ENCODE measurements around the gene SLFN11. TPM values are rescaled to one million over a fixed set of nuclear protein-coding genes. Genes with fewer than 3 reads are reported as not detected.
"Not testable (repeated sequence)": the region's sequence is repeated elsewhere in the genome, so short reads cannot be mapped to it uniquely, and the experiment has no call there.

Gene SLFN11, protein sequence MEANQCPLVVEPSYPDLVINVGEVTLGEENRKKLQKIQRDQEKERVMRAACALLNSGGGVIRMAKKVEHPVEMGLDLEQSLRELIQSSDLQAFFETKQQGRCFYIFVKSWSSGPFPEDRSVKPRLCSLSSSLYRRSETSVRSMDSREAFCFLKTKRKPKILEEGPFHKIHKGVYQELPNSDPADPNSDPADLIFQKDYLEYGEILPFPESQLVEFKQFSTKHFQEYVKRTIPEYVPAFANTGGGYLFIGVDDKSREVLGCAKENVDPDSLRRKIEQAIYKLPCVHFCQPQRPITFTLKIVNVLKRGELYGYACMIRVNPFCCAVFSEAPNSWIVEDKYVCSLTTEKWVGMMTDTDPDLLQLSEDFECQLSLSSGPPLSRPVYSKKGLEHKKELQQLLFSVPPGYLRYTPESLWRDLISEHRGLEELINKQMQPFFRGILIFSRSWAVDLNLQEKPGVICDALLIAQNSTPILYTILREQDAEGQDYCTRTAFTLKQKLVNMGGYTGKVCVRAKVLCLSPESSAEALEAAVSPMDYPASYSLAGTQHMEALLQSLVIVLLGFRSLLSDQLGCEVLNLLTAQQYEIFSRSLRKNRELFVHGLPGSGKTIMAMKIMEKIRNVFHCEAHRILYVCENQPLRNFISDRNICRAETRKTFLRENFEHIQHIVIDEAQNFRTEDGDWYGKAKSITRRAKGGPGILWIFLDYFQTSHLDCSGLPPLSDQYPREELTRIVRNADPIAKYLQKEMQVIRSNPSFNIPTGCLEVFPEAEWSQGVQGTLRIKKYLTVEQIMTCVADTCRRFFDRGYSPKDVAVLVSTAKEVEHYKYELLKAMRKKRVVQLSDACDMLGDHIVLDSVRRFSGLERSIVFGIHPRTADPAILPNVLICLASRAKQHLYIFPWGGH
- total RNA-seq (10 to 100 TPM; 53.2 to 92.7 TPM), polyA plus RNA-seq (ENCODE audit: insufficient read length in 6 of 6) (10 to 100 TPM in 5 of 6 donors, 1 to 10 TPM in 1; 9.8 to 26.3 (median 20.7) TPM)
- long read RNA-seq, donor 1: 0 reads
- long read RNA-seq, donor 2: 0 reads
- long read RNA-seq, donor 3, full-length matches to known transcripts: 1 of 1 reads
- long read RNA-seq, donor 3, partial matches to known transcripts: 0 of 1 reads
- long read RNA-seq, donor 3, other reads (novel, unspliced or antisense): 0 of 1 reads
- long read RNA-seq, donor 4, partial matches to known transcripts: 1 of 3 reads
- long read RNA-seq, donor 4, other reads (novel, unspliced or antisense): 0 of 3 reads
- long read RNA-seq, donor 5, partial matches to known transcripts: 0 of 1 reads
- long read RNA-seq, donor 5, other reads (novel, unspliced or antisense): 0 of 1 reads
- long read RNA-seq, donor 6: 0 reads
- long read RNA-seq, donor 7: 0 reads
- long read RNA-seq, donor 8, partial matches to known transcripts: 0 of 4 reads
- long read RNA-seq, donor 8, other reads (novel, unspliced or antisense): 0 of 4 reads
- long read RNA-seq, donor 9: 0 reads
- long read RNA-seq, donor 10, partial matches to known transcripts: 0 of 2 reads
- long read RNA-seq, donor 10, other reads (novel, unspliced or antisense): 1 of 2 reads
- long read RNA-seq, donor 11: 0 reads
- long read RNA-seq, donor 12, partial matches to known transcripts: 0 of 2 reads
- long read RNA-seq, donor 12, other reads (novel, unspliced or antisense): 0 of 2 reads

GRCh38 chr17:35373534-35373983, at the start of gene SLFN11:
TSS of gene SLFN11 (minus strand) at chr17:35373621. CDS start at chr17:35363807, 9,814 bp downstream.
- H3K4me1 ChIP-seq: peaks cover 14 to 83% of the 10 kb centered on the region in 2 donors
- DNase-seq: peak in 3 of 4 donors; percentile 85 to 91 (median 90)
- ATAC-seq: peak; percentile 92
- no peak for TF ChIP-seq CTCF (IDR thresholded peaks at IDR 0.05)
- intact Hi-C loops (cut with DNase I): no loop called here
- H3K4me3 ChIP-seq: peak within 1 kb of the TSS; percentile 42 to 56
- no peaks in the 10 kb centered on the region for H3K9me3 ChIP-seq
- H3K36me3 ChIP-seq: peaks cover 0 to 6% of the 10 kb centered on the region in 2 donors
- peaks cover 0 to 43% of the 10 kb centered on the region in 2 donors for H3K27me3 ChIP-seq
- H3K27ac ChIP-seq: peak within 1 kb of the TSS; percentile 93 to 95

DNA sequence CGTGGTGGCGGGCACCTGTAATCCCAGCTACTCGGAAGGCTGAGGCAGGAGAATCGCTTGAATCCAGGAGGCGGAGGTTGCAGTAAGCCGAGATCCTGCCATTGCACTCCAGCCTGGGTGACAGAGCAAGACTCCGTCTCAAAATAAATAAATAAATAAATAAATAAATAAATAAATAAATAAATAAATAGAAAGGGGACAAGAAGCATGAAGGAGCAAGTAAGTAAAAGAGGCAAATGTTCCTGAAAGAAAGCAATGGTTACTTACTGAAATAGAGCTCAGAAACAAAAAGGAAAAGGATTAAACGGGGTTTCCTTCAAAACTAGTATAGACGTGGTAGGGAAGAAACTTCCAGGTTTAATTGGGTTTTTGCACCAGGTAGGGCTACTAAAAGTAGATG, 47.6 kb upstream of the SLFN11 start:
- not testable (repeated sequence) for H3K4me3 ChIP-seq, ATAC-seq, H3K27ac ChIP-seq, H3K4me1 ChIP-seq, H3K27me3 ChIP-seq, H3K9me3 ChIP-seq, DNase-seq
- peaks cover 0 to 35% of the 10 kb centered on the region in 2 donors for H3K36me3 ChIP-seq
- intact Hi-C loops (cut with DNase I): loop anchor here in 1 of 2 donors (10.0 kb wide), 1 partner anchor 56 kb away; no protein-coding TSS in a partner anchor

DNA sequence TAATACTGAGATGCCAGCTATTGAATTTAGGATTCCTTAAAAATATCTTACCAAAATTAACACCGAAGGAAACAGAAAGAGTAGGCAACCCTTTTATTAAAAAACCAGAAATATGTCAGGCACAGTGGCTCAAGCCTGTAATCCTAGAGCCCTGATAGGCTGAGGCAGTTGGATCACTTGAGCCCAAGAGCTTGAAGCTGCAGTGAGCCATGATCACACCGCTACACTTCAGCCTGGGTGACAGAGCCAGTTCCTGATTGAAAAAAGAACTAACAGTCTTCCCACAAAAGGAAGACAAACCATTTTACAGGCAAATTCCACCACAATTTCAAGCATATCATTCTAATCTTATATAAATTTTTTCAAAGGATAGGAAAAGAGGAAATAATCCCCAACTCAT, 43.2 kb upstream of the SLFN11 start:
- H3K9me3 ChIP-seq: peaks cover 0 to 14% of the 10 kb centered on the region in 2 donors
- H3K27ac ChIP-seq: no peak overlapping the region
- H3K4me3 ChIP-seq: no peak overlapping the region
- H3K36me3 ChIP-seq: peaks cover 0 to 48% of the 10 kb centered on the region in 2 donors
- no peak for TF ChIP-seq CTCF (IDR thresholded peaks at IDR 0.05)
- intact Hi-C loops (cut with DNase I): no loop called here
- H3K27me3 ChIP-seq: no peaks in the 10 kb centered on the region
- ATAC-seq: no peak
- no peak for DNase-seq
- no peaks in the 10 kb centered on the region for H3K4me1 ChIP-seq

DNA sequence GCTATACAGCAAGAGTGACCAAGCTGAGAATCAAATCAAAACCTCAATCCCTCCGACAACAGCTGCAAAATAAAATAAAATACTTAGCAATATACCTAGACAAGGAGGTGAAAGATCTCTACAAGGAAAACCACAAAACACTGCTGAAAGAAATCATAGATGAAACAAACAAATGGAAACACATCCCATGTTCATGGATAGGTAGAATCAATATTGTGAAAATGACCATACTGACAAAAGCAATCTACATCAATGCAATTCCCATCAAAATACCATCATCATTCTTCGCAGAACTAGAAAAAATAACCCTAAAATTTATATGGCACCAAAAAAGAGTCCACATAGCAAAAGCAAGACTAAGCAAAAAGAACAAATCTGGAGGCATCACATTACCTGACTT, 41.3 kb upstream of the SLFN11 start:
- DNase-seq; H3K27me3 ChIP-seq; ATAC-seq; H3K27ac ChIP-seq; H3K4me3 ChIP-seq; H3K4me1 ChIP-seq; intact Hi-C loops (cut with DNase I): not testable (repeated sequence)
- Histone ChIP-seq H3K36me3 (peaks cover 0 to 59% of the 10 kb centered on the region in 2 donors), H3K9me3 (peaks cover 0 to 14% of the 10 kb centered on the region in 2 donors)

GRCh38 chr17:35414247-35414646, 40.8 kb upstream of the SLFN11 start:
- ATAC-seq (no peak), DNase-seq (no peak)
- no peak overlapping the region for H3K27ac ChIP-seq
- peaks cover 0 to 56% of the 10 kb centered on the region in 2 donors for H3K36me3 ChIP-seq
- no peak overlapping the region for H3K4me3 ChIP-seq
- H3K27me3 ChIP-seq: no peaks in the 10 kb centered on the region
- peaks cover 0 to 14% of the 10 kb centered on the region in 2 donors for H3K9me3 ChIP-seq
- intact Hi-C loops (cut with DNase I): no loop called here
- TF ChIP-seq CTCF (IDR thresholded peaks at IDR 0.05): no peak
- no peaks in the 10 kb centered on the region for H3K4me1 ChIP-seq

Data from left lung (tissue), 14 donors.